Hippocampal formation (tissue), 2 donors: ENCODE measurements around the gene AQP2.
"Not testable (repeated sequence)": the region's sequence is repeated elsewhere in the genome, so short reads cannot be mapped to it uniquely, and the experiment has no call there.

Experiments used
- DNase-seq, 2 donors: peaks; one replicate each; lab custom pipeline; 2025; lab: John Stamatoyannopoulos, UW

AQP2 gene

GRCh38 chr12:49987625-49988303 lies 37.2 kb downstream of the AQP2 start:
- DNase-seq: no peak

- not testable (repeated sequence) for DNase-seq
Observed at GRCh38 chr12:49989400-49989799, 38.9 kb downstream of the AQP2 start.

GRCh38 chr12:49990273-49990672 lies 39.7 kb downstream of the AQP2 start:
- no peak for DNase-seq

DNA sequence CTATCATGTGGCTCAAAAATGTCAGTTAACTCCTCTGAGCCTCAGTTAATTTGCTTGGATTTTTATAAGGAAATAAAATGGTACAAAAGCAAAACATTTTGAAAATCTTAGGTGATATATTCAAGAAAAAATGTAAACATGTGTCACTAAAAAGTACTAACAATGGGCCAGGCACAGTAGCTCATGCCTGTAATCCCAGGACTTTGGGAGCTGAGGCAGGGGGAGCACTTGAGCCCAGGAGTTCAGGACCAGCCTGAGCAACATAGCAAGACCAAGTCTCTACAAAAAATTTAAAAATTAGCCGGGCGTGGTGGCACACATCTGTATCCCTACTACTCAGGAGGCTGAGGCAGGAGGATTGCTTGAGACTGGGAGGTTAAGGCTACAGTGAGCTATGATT lies 47.9 kb downstream of the AQP2 start:
- DNase-seq: no peak

DNA sequence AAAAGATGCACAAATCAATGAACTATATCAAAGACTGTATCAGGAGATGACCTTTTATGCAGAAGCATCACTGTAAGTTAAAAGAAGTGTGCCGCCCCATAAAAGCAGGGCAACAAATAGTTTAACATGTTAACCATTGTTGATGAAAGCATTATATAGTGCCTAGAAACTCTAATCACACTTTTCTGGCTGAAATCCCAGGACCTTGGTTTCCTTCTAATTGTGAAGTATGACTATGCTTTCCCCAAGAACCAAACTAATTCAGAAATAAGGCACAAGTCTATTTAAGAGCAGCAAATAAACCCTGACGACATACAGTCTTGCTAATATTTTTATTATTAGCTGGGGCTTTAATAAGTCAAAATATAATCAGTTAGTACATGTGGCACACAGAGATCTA lies 53.1 kb downstream of the AQP2 start:
- DNase-seq: no peak

GRCh38 chr12:50004696-50005095 lies 54.2 kb downstream of the AQP2 start:
- DNase-seq: no peak

DNA sequence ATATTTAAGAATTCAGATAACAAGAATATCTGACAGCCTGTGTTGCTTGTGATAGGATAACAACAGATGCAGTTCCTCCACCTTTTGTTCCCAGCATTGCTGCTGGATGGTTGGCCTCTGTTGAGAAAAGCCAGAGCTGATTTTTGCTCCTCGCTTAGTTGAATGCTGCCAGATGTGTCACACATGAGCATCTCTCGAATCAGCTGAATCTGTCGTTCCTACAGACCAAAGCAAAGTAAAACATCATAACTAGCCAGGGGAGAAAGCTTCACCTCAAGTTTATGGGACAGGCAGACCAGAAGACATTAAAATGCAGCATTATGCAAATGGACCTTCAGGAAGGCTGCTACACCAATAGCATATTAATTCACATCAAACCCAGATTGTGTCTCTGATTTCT lies 54.6 kb downstream of the AQP2 start:
- DNase-seq: no peak

DNA sequence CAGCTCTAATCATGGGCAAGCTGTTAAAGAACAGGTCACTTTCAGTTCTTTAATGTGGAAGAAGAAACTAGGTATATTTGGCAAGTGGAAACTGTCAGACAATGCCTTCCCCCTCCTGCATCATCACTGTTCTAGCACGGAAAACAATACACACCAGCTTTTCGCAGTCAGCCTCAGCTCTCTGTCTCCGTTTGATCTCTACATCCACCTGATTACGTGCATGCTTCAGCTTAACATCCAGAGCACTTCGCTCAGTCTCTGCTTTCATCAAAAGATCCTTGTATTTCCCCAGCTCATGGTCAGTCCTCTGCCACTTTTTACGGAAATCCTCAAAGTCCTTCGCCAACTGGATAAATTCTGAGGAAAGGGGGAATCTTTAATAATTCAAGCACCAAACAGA lies 55.7 kb downstream of the AQP2 start:
- DNase-seq: no peak

GRCh38 chr12:50006754-50007442 lies 56.4 kb downstream of the AQP2 start:
- no peak for DNase-seq
